ENCODE results near the gene GHRH. TPM values are rescaled to one million over a fixed set of nuclear protein-coding genes. Genes with fewer than 3 reads are reported as not detected.
A peak's percentile ranks its signal among the peaks of the same experiment; 100 is the strongest.

The GHRH gene
- total and polyA plus RNA-seq, 4 donors, result not detected

- no peaks in the 10 kb centered on the region for H3K9me3 ChIP-seq (ENCODE audit: control insufficient read depth, low read length)
- intact Hi-C loops (cut with DNase I), result no loop called here
- WGBS, 2 donors, result 75 to 82% methylated on average over 6 of the region's 6 CpGs
- ATAC-seq (ENCODE audit: low FRiP score) (no peak), DNase-seq (no peak)
- no peak overlapping the region for H3K27ac ChIP-seq (ENCODE audit: low read depth in 1 of 2, low read length in 2 of 2)
- no peaks in the 10 kb centered on the region for H3K27me3 ChIP-seq (ENCODE audit: control insufficient read depth in 1 of 2, insufficient read depth in 2 of 2, low read length in 1 of 2)
- peaks cover 10 to 16% of the 10 kb centered on the region in 2 donors for H3K36me3 ChIP-seq (ENCODE audit: control insufficient read depth in 1 of 2, insufficient read depth in 2 of 2, low read length in 1 of 2)
- H3K4me1 ChIP-seq (ENCODE audit: control insufficient read depth in 1 of 2, insufficient read depth in 2 of 2, low read length in 2 of 2), result no peaks in the 10 kb centered on the region
- H3K4me3 ChIP-seq (ENCODE audit: low read length in 2 of 2), result no peak overlapping the region
Observed at GRCh38 chr20:37205130-37205529, 56.5 kb downstream of the GHRH start.

GRCh38 chr20:37204056-37204455 lies 57.6 kb downstream of the GHRH start:
- WGBS, 2 donors, result 39 to 43% methylated on average over 3 of the region's 3 CpGs
- Histone ChIP-seq H3K4me1 (ENCODE audit: control insufficient read depth in 1 of 2, insufficient read depth in 2 of 2, low read length in 2 of 2) (no peaks in the 10 kb centered on the region), H3K27ac (ENCODE audit: low read depth in 1 of 2, low read length in 2 of 2) (no peak overlapping the region), H3K4me3 (ENCODE audit: low read length in 2 of 2) (no peak overlapping the region), H3K27me3 (ENCODE audit: control insufficient read depth in 1 of 2, insufficient read depth in 2 of 2, low read length in 1 of 2) (no peaks in the 10 kb centered on the region), H3K36me3 (ENCODE audit: control insufficient read depth in 1 of 2, insufficient read depth in 2 of 2, low read length in 1 of 2) (peaks cover 10 to 19% of the 10 kb centered on the region in 2 donors), H3K9me3 (ENCODE audit: control insufficient read depth, low read length) (no peaks in the 10 kb centered on the region)
- intact Hi-C loops (cut with DNase I), result loop anchor here in 1 of 2 donors (5.0 kb wide), 1 partner anchor 1203 kb away; no protein-coding TSS in a partner anchor
- DNase-seq (no peak), ATAC-seq (ENCODE audit: low FRiP score) (no peak)

GRCh38 chr20:37202267-37202943 lies 59.2 kb downstream of the GHRH start:
- WGBS, 2 donors, result 41 to 43% methylated on average over 6 of the region's 6 CpGs
- ATAC-seq (ENCODE audit: low FRiP score) (peak; percentile 75), DNase-seq (no peak)
- peak overlapping the region; percentile 20 to 45 for H3K27ac ChIP-seq (ENCODE audit: low read depth in 1 of 2, low read length in 2 of 2)
- no peaks in the 10 kb centered on the region for H3K27me3 ChIP-seq (ENCODE audit: control insufficient read depth in 1 of 2, insufficient read depth in 2 of 2, low read length in 1 of 2)
- no peaks in the 10 kb centered on the region for H3K4me1 ChIP-seq (ENCODE audit: control insufficient read depth in 1 of 2, insufficient read depth in 2 of 2, low read length in 2 of 2)
- H3K4me3 ChIP-seq (ENCODE audit: low read length in 2 of 2), result peak overlapping the region in 1 of 2 donors; percentile 12
- peaks cover 10 to 22% of the 10 kb centered on the region in 2 donors for H3K36me3 ChIP-seq (ENCODE audit: control insufficient read depth in 1 of 2, insufficient read depth in 2 of 2, low read length in 1 of 2)
- intact Hi-C loops (cut with DNase I), result loop anchor here in 1 of 2 donors (5.0 kb wide), 1 partner anchor 1205 kb away; no protein-coding TSS in a partner anchor
- H3K9me3 ChIP-seq (ENCODE audit: control insufficient read depth, low read length), result no peaks in the 10 kb centered on the region

GRCh38 chr20:37201827-37202162 lies 59.8 kb downstream of the GHRH start:
- WGBS, 2 donors, result 25 to 42% methylated on average over 2 of the region's 2 CpGs
- peaks cover 10 to 19% of the 10 kb centered on the region in 2 donors for H3K36me3 ChIP-seq (ENCODE audit: control insufficient read depth in 1 of 2, insufficient read depth in 2 of 2, low read length in 1 of 2)
- intact Hi-C loops (cut with DNase I), result loop anchor here in 1 of 2 donors (5.0 kb wide), 1 partner anchor 1206 kb away; no protein-coding TSS in a partner anchor
- no peak for ATAC-seq (ENCODE audit: low FRiP score)
- no peaks in the 10 kb centered on the region for H3K4me1 ChIP-seq (ENCODE audit: control insufficient read depth in 1 of 2, insufficient read depth in 2 of 2, low read length in 2 of 2)
- H3K4me3 ChIP-seq (ENCODE audit: low read length in 2 of 2), result peak overlapping the region in 1 of 2 donors; percentile 12
- DNase-seq, result no peak
- H3K9me3 ChIP-seq (ENCODE audit: control insufficient read depth, low read length), result no peaks in the 10 kb centered on the region
- H3K27ac ChIP-seq (ENCODE audit: low read depth in 1 of 2, low read length in 2 of 2), result no peak overlapping the region
- no peaks in the 10 kb centered on the region for H3K27me3 ChIP-seq (ENCODE audit: control insufficient read depth in 1 of 2, insufficient read depth in 2 of 2, low read length in 1 of 2)

Other genes with a start within 250 kb of the GHRH start
- 1 to 10 TPM; 5.6 to 8.9 TPM for gene RBL1, start 165.8 kb downstream of the GHRH start, total RNA-seq
- gene RBL1, start 165.8 kb downstream of the GHRH start, polyA plus RNA-seq, result 1 to 10 TPM in 1 of 2 donors, under 1 TPM in 1; 0.38 to 1.8 TPM
- 100 to 1,000 TPM; 125 to 137 TPM for gene RPN2, start 82.5 kb downstream of the GHRH start, total RNA-seq
- 100 to 1,000 TPM in 1 of 2 donors, 10 to 100 TPM in 1; 47.2 to 117 TPM for gene RPN2, start 82.5 kb downstream of the GHRH start, polyA plus RNA-seq
- 1 to 10 TPM; 3.4 to 5.1 TPM for gene MROH8, start 82.3 kb downstream of the GHRH start, total RNA-seq
- gene MROH8, start 82.3 kb downstream of the GHRH start, polyA plus RNA-seq, result 1 to 10 TPM in 1 of 2 donors, not detected in 1; 9.3 TPM
- gene MANBAL, start 27.8 kb upstream of the GHRH start, total RNA-seq, result 10 to 100 TPM; 47.1 to 59.3 TPM
- gene MANBAL, start 27.8 kb upstream of the GHRH start, polyA plus RNA-seq, result 10 to 100 TPM; 61.1 to 86.8 TPM
- 10 to 100 TPM; 51.3 to 72.4 TPM for gene SRC, start 84.3 kb upstream of the GHRH start, total RNA-seq
- 10 to 100 TPM; 16.7 to 31.1 TPM for gene SRC, start 84.3 kb upstream of the GHRH start, polyA plus RNA-seq

Data from aorta (tissue), 5 donors.